GM21786 (cell line): ENCODE measurements around the gene ZC3H14.
"Not testable (repeated sequence)": the region's sequence is repeated elsewhere in the genome, so short reads cannot be mapped to it uniquely, and the experiment has no call there.

Source experiments
- ATAC-seq: cut with Tn5 transposase; IDR thresholded peaks from one replicate; pipeline ENCODE4 v1.9.1; 2021; ENCODE audit not compliant: unreplicated experiment

ZC3H14 gene, protein sequence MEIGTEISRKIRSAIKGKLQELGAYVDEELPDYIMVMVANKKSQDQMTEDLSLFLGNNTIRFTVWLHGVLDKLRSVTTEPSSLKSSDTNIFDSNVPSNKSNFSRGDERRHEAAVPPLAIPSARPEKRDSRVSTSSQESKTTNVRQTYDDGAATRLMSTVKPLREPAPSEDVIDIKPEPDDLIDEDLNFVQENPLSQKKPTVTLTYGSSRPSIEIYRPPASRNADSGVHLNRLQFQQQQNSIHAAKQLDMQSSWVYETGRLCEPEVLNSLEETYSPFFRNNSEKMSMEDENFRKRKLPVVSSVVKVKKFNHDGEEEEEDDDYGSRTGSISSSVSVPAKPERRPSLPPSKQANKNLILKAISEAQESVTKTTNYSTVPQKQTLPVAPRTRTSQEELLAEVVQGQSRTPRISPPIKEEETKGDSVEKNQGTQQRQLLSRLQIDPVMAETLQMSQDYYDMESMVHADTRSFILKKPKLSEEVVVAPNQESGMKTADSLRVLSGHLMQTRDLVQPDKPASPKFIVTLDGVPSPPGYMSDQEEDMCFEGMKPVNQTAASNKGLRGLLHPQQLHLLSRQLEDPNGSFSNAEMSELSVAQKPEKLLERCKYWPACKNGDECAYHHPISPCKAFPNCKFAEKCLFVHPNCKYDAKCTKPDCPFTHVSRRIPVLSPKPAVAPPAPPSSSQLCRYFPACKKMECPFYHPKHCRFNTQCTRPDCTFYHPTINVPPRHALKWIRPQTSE

GRCh38 chr14:88562831-88563686, at the start of gene ZC3H14:
Gene ZC3H14 (plus strand): TSS chr14:88563037. CDS start chr14:88563134, 97 bp downstream.
- ATAC-seq = peak; percentile 96

- ATAC-seq = no peak
Measured at GRCh38 chr14:88515499-88516221, 47.2 kb upstream of the ZC3H14 start.

- no peak for ATAC-seq
Measured at GRCh38 chr14:88516861-88517357, 45.9 kb upstream of the ZC3H14 start.

DNA sequence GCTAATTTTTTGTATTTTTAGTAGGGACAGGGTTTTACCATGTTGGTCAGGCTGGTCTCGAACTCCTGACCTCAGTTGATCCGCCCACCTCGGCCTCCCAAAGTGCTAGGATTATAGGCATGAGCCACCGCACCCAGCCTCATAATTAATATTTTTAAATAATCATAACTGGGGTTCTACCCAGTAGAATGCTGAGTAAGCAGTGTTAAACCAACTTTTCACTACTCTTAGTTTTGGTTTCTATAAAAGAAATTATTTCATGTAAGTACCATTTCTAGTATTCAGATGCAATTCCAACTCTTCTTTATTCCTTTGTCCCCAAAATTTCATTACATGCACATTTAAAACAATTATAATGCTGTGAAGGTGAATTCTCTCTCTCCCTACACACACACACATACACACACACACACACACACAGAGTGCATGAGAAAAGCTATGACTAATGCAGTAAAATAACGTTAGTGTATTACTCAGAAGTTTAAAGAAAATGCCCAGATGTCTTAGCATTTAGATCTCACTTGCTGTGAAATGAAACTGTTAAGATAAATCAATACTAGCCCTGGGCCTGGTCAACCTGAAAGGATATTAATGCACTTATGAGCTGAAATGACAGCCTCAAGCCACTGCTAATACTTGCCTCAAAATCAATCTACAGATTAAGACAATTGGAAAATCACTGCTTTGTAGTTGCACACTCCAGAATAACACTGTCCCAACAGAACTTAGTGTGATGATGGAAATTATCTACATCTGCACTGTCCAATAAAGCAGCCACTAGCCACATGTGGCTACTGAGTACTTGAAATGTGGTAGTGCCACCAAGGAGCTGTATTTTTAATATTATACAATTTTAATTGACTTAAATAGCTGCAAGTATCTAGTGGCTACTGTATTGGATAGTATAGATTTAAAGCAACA, 44.0 kb upstream of the ZC3H14 start:
- no peak for ATAC-seq

GRCh38 chr14:88519907-88520306, 42.9 kb upstream of the ZC3H14 start:
- ATAC-seq = no peak

DNA sequence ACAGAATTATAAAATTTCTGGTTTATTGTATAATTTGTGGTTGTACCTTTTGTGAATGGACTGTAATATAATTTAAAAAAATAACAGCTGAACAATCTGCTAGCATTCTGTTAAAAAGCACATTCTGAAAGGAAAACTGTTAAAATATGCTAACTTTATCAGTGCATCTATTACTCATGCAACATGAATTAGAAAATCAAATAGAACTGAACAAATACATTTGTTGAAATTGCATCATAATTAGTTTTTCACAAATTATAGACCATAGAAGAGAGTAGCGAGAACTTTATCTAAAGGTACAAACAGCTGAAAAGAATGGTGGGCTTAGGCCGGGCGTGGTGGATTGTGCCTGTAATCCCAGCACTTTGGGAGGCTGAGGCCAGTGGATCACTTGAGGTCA, 41.0 kb upstream of the ZC3H14 start:
- ATAC-seq = no peak

- no peak for ATAC-seq
Measured at GRCh38 chr14:88522393-88522792, 40.4 kb upstream of the ZC3H14 start.

GRCh38 chr14:88529889-88530288, 32.9 kb upstream of the ZC3H14 start:
- ATAC-seq = not testable (repeated sequence)

GRCh38 chr14:88533064-88533602, 29.7 kb upstream of the ZC3H14 start:
- ATAC-seq = no peak

GRCh38 chr14:88535149-88535548, 27.7 kb upstream of the ZC3H14 start:
- no peak for ATAC-seq

DNA sequence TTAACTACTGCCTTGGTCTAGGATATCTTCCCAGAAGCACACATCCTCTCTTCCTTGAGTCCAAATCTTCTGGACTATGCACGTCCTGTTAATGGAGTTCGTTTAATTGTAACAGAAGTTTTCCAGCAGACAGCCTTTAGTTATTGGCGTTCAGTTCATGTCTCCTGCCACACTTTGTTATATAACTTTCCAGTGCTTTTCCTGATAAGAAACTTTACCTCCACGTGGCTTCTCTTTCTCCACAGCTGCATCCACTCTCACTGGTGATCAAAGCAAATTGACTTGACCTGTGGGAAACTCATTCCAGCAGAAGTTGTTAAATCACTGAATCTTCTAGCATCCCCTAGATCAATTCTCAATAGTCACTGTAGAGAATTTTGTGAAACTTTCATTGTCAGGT, 27.0 kb upstream of the ZC3H14 start:
- ATAC-seq = no peak

- no peak for ATAC-seq
Measured at GRCh38 chr14:88541324-88541723, 21.5 kb upstream of the ZC3H14 start.

GRCh38 chr14:88542857-88543795, 19.7 kb upstream of the ZC3H14 start:
- ATAC-seq = no peak

DNA sequence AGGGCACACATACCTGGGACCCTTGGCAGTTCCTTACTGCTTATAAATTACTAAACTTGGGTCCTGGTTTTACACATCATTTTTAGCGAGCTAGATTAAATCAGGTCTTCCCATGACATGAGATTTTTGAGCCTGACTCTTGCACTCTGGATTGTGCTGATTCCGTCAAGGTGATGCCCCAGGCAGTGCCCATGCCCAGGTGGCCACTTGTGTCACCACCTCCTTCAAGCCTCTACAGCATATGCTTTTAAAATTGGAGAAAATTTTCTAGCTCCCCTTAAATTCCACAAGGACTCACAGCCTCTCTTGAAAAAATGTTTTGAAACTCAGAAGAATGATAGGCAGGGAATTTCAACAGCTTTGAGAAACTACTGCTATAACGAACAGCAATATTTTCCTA, 17.6 kb upstream of the ZC3H14 start:
- ATAC-seq = no peak

- no peak for ATAC-seq
Measured at GRCh38 chr14:88546621-88547385, 16.0 kb upstream of the ZC3H14 start.

DNA sequence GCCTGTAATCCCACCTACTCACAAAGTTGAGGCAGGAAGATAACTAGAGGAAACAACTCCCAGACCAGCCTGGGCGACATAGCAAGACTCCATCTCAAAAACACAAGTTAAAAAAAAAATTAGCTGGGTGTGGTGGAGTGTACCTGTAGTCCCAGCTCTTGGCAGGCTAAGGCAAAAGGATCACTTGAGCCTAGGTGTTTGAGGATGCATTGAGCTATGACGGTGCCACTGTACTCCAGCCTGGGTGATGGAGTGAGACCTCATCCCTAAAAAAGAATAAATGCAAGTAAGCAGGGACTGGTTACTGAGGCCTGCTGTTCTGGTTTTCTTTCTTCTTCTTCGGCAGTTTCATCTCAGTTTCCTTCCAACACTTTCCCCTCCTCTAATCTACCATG, 15.5 kb upstream of the ZC3H14 start:
- no peak for ATAC-seq

DNA sequence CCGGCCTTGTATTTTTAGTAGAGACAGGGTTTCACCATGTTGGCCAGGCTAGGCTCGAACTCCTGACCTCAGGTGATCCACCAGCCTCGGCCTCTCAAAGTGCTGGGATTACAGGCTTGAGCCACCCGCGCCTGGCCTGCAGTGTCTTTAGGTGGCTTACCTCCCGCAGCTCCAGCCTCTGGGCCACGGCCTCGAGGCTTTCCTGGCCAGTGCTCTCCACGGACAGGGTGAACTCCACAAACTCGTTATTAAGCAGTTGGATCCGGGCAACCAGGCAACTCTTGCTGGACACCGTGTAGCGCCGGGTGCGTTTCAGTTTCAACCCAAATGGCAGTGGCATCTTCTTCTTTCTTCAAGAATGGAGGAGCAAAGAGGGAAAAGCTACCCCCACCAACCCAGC, 12.8 kb upstream of the ZC3H14 start:
- ATAC-seq = no peak
